ENCODE measurements around the gene SIGMAR1. TPM values are rescaled to one million over a fixed set of nuclear protein-coding genes. Genes with fewer than 3 reads are reported as not detected.

The SIGMAR1 gene
- 10 to 100 TPM; 27.7 to 45.5 TPM for total RNA-seq
- 10 to 100 TPM; 79.5 to 82.3 TPM for polyA plus RNA-seq (ENCODE audit: insufficient read length in 2 of 2)
- long read RNA-seq, donor 1, transcript SIGMAR1-201 (4 exons, 1,656 nt), result major isoform, 29 of 121 reads
- long read RNA-seq, donor 1, partial matches to known transcripts, result 84 of 121 reads
- long read RNA-seq, donor 1, other reads (novel, unspliced or antisense), result 0 of 121 reads
- long read RNA-seq, donor 2, transcript SIGMAR1-201 (4 exons, 1,656 nt), result major isoform, 20 of 34 reads
- long read RNA-seq, donor 2, partial matches to known transcripts, result 12 of 34 reads
- long read RNA-seq, donor 2, other reads (novel, unspliced or antisense), result 0 of 34 reads
- long read RNA-seq, donor 3, transcript SIGMAR1-201 (4 exons, 1,656 nt), result major isoform, 15 of 15 reads
- long read RNA-seq, donor 3, partial matches to known transcripts, result 0 of 15 reads
- long read RNA-seq, donor 3, other reads (novel, unspliced or antisense), result 0 of 15 reads
- long read RNA-seq, donor 4, transcript SIGMAR1-201 (4 exons, 1,656 nt), result major isoform, 22 of 23 reads
- long read RNA-seq, donor 4, partial matches to known transcripts, result 0 of 23 reads
- long read RNA-seq, donor 4, other reads (novel, unspliced or antisense), result 0 of 23 reads

DNA sequence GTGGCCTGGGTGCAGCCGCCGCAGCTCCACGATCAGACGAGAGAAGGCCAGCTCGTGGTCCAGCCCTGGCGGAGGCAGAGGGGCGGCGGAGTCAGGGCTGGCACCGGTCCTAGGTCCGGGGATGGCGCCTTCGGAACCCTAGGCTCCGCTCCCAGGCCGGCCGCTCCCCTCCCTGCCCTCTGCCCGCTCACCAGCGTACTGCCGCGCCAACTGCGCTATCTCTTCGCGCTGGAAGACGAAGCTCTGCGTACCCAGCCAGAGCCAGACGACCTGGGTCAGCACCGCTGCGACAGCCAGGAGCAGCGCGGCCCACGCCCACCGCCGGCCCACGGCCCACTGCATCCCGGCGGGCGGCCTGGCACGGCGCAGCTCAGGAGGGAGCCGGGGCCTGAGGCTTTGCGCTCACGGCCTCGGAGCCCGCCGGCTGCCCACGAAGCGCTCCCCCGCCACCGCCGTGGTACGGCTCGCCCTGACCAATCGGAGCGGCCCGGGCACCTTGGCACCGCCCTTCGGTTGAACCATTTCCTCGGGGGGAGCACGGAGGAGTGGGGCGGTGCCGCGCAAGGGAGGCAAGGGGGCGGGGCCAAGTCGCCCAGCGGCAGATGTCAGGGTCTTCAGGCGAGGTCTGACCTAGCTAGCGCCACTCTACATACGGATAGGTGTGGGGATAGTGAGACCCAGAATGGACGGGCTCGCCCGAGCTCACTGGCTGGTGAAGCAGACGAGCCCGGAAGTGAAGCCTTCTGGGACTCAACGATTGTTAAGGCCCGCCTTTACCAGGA lies at the start of gene SIGMAR1:
TSS of gene SIGMAR1 (minus strand) at position 432 of the 782 bp plus-strand sequence. CDS start at position 342, 90 bp downstream.
- H3K27ac ChIP-seq (ENCODE audit: low read depth, low read length), result peak within 1 kb of the TSS; percentile 87
- H3K4me1 ChIP-seq (ENCODE audit: control insufficient read depth, insufficient read depth, low read length), result peaks cover 34% of the 10 kb centered on the region
- WGBS (ENCODE audit: insufficient coverage), result under 1% methylated on average over 74 of the region's 74 CpGs
- DNase-seq (ENCODE audit: low read depth in 4 of 6, low spot score in 6 of 6), result peak in 5 of 6 donors; percentile 89 to 98 (median 94)
- no peaks in the 10 kb centered on the region for H3K9me3 ChIP-seq (ENCODE audit: control insufficient read depth, insufficient read depth, low read length)
- H3K36me3 ChIP-seq (ENCODE audit: control insufficient read depth, insufficient read depth, low read length), result peaks cover 15% of the 10 kb centered on the region
- H3K27me3 ChIP-seq (ENCODE audit: control insufficient read depth, insufficient read depth, low read length), result no peaks in the 10 kb centered on the region
- peak within 1 kb of the TSS; percentile 67 for H3K4me3 ChIP-seq (ENCODE audit: low read depth, low read length)

DNA sequence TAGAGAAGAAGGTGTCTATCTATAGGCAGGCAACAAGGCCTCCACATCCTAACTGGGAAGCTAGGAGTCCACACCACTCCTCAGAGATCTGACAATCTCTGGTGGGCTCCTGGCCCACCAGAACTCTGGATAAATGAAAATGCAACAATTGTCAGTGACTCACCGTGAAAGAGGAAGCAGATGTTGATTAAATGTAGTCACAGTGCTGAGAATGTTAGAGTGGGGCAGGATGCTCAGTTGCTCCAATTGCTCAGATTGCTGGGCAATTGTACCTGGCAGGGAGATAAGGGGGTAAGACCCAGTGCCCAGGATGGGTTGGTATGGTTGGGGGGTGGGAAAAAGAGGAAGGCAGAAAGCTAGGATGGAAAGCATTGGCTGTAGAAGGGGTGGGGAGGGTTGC lies 49.1 kb upstream of the SIGMAR1 start:
- no peak for DNase-seq (ENCODE audit: low read depth in 4 of 6, low spot score in 6 of 6)

DNA sequence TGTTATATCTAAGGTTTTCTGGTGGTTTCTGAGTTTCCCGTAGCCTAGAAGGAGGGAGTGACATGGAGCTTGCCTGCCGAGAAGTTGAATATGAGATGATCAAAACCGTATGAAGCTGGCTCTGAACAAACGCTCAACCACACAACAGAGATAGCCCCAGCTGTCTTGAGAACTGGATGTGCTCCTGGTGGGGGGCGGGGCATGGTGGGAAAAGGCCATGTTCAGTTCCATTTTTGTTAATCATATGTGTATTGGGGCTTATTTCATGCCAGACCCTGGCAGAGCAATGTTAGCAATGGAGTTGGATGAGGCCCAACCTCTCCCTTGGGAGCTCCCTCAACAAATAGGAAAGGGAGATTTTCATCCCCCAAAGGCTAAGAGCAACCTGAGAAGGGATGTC lies 48.6 kb upstream of the SIGMAR1 start:
- WGBS (ENCODE audit: insufficient coverage), result 95% methylated on average over 3 of the region's 5 CpGs
- Histone ChIP-seq H3K9me3 (ENCODE audit: control insufficient read depth, insufficient read depth, low read length) (no peaks in the 10 kb centered on the region), H3K27ac (ENCODE audit: low read depth, low read length) (no peak overlapping the region), H3K27me3 (ENCODE audit: control insufficient read depth, insufficient read depth, low read length) (no peaks in the 10 kb centered on the region), H3K36me3 (ENCODE audit: control insufficient read depth, insufficient read depth, low read length) (no peaks in the 10 kb centered on the region), H3K4me3 (ENCODE audit: low read depth, low read length) (no peak overlapping the region), H3K4me1 (ENCODE audit: control insufficient read depth, insufficient read depth, low read length) (no peaks in the 10 kb centered on the region)
- DNase-seq (ENCODE audit: low read depth in 4 of 6, low spot score in 6 of 6), result no peak

More for the DNA sequence above, 49.1 kb upstream of the SIGMAR1 start:
- Histone ChIP-seq H3K27me3 (ENCODE audit: control insufficient read depth, insufficient read depth, low read length) (no peaks in the 10 kb centered on the region), H3K4me1 (ENCODE audit: control insufficient read depth, insufficient read depth, low read length) (no peaks in the 10 kb centered on the region), H3K36me3 (ENCODE audit: control insufficient read depth, insufficient read depth, low read length) (no peaks in the 10 kb centered on the region), H3K9me3 (ENCODE audit: control insufficient read depth, insufficient read depth, low read length) (no peaks in the 10 kb centered on the region), H3K27ac (ENCODE audit: low read depth, low read length) (no peak overlapping the region), H3K4me3 (ENCODE audit: low read depth, low read length) (no peak overlapping the region)
- WGBS (ENCODE audit: insufficient coverage), result 75% methylated on average over 1 of the region's 1 CpG

DNA sequence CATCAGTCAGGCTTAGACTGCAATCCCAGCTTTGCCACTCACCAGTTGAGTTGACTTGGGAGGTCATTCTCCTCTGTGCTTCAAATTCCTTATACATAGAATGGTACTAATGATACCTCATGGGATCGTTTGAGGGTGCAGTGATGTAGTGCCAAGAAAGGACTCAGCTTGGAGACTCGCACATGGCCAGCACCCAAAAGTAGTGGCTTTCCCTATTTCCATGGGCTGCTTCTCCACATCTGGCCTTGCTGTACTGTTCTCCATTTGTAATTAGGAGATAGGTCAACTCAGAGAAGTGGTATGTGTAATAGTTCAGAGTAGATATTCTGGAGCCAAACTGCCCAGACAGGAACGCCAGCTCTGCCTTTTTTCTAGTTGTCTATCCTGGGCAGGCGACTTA lies 48.0 kb upstream of the SIGMAR1 start:
- Histone ChIP-seq H3K27ac (ENCODE audit: low read depth, low read length) (no peak overlapping the region), H3K4me3 (ENCODE audit: low read depth, low read length) (no peak overlapping the region), H3K27me3 (ENCODE audit: control insufficient read depth, insufficient read depth, low read length) (no peaks in the 10 kb centered on the region), H3K4me1 (ENCODE audit: control insufficient read depth, insufficient read depth, low read length) (no peaks in the 10 kb centered on the region), H3K36me3 (ENCODE audit: control insufficient read depth, insufficient read depth, low read length) (no peaks in the 10 kb centered on the region), H3K9me3 (ENCODE audit: control insufficient read depth, insufficient read depth, low read length) (no peaks in the 10 kb centered on the region)
- 93% methylated on average over 2 of the region's 4 CpGs for WGBS (ENCODE audit: insufficient coverage)
- no peak for DNase-seq (ENCODE audit: low read depth in 4 of 6, low spot score in 6 of 6)

DNA sequence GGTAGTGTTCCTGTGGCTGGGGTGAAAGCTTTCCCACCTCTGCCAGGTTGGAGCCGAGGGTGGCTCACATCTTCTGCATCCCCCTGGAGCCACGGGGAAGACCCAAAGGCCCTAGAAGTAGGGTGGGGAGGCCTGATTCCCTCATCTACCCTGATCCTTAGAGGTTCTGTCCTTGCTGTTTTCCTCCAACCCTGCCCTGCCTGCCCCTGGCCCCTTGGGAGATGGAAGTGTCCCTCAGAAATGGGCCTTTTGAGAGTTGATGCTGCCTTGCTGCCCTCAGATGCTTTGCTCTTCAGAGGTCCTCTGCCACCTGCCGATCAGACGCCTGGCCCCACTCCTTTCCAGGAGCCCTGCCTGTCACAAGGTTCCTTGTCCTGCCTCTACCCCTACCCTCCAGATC lies 47.2 kb upstream of the SIGMAR1 start:
- 100% methylated on average over 2 of the region's 4 CpGs for WGBS (ENCODE audit: insufficient coverage)
- Histone ChIP-seq H3K4me1 (ENCODE audit: control insufficient read depth, insufficient read depth, low read length) (no peaks in the 10 kb centered on the region), H3K36me3 (ENCODE audit: control insufficient read depth, insufficient read depth, low read length) (no peaks in the 10 kb centered on the region), H3K4me3 (ENCODE audit: low read depth, low read length) (no peak overlapping the region), H3K27ac (ENCODE audit: low read depth, low read length) (no peak overlapping the region), H3K27me3 (ENCODE audit: control insufficient read depth, insufficient read depth, low read length) (no peaks in the 10 kb centered on the region), H3K9me3 (ENCODE audit: control insufficient read depth, insufficient read depth, low read length) (no peaks in the 10 kb centered on the region)
- DNase-seq (ENCODE audit: low read depth in 4 of 6, low spot score in 6 of 6), result no peak

DNA sequence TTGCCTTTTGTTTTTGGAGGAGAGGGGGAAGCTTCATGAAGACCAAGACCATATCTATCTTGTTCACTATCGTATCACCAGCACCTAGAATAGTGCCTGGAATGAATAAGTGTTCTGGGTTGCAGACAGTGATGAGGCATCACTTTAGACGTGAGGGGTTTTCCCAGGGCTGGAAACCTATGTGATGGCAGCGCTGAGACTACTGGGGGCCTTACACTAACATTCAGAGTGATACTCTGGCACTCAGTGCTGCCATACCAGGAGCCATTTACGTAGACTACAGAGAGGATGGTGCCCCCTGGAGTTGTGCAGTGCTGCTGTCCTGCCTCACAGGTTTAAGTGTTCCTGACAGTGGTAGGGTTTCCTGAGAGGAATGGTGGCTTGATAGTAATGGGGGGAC lies 46.6 kb upstream of the SIGMAR1 start:
- no peaks in the 10 kb centered on the region for H3K4me1 ChIP-seq (ENCODE audit: control insufficient read depth, insufficient read depth, low read length)
- 81% methylated on average over 2 of the region's 4 CpGs for WGBS (ENCODE audit: insufficient coverage)
- H3K9me3 ChIP-seq (ENCODE audit: control insufficient read depth, insufficient read depth, low read length), result no peaks in the 10 kb centered on the region
- no peak for DNase-seq (ENCODE audit: low read depth in 4 of 6, low spot score in 6 of 6)
- H3K4me3 ChIP-seq (ENCODE audit: low read depth, low read length), result no peak overlapping the region
- H3K27ac ChIP-seq (ENCODE audit: low read depth, low read length), result no peak overlapping the region
- no peaks in the 10 kb centered on the region for H3K36me3 ChIP-seq (ENCODE audit: control insufficient read depth, insufficient read depth, low read length)
- no peaks in the 10 kb centered on the region for H3K27me3 ChIP-seq (ENCODE audit: control insufficient read depth, insufficient read depth, low read length)

DNA sequence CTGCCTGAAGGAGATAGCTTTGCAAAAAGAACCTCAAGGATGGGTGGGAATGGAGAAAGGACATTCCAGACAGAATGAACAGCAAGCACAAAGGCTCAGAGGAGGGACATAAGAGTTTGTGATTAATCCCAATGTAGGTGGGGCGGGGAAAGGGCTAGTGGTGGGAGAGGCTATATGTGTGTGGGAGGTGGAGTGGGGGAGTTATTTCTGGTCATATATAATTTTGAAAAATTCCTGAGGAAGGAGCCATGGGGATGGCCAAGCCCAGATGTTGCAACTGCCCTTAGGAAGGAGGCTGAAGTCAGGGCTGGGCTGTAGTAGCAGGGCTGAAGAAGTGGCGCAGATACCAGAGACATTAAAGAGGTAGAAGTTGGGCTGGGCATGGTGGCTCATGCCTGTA lies 38.3 kb upstream of the SIGMAR1 start:
- Histone ChIP-seq H3K27ac (ENCODE audit: low read depth, low read length) (no peak overlapping the region), H3K36me3 (ENCODE audit: control insufficient read depth, insufficient read depth, low read length) (no peaks in the 10 kb centered on the region), H3K27me3 (ENCODE audit: control insufficient read depth, insufficient read depth, low read length) (no peaks in the 10 kb centered on the region), H3K4me1 (ENCODE audit: control insufficient read depth, insufficient read depth, low read length) (no peaks in the 10 kb centered on the region), H3K4me3 (ENCODE audit: low read depth, low read length) (no peak overlapping the region), H3K9me3 (ENCODE audit: control insufficient read depth, insufficient read depth, low read length) (no peaks in the 10 kb centered on the region)
- 100% methylated on average over 2 of the region's 2 CpGs for WGBS (ENCODE audit: insufficient coverage)
- DNase-seq (ENCODE audit: low read depth in 4 of 6, low spot score in 6 of 6), result no peak

DNA sequence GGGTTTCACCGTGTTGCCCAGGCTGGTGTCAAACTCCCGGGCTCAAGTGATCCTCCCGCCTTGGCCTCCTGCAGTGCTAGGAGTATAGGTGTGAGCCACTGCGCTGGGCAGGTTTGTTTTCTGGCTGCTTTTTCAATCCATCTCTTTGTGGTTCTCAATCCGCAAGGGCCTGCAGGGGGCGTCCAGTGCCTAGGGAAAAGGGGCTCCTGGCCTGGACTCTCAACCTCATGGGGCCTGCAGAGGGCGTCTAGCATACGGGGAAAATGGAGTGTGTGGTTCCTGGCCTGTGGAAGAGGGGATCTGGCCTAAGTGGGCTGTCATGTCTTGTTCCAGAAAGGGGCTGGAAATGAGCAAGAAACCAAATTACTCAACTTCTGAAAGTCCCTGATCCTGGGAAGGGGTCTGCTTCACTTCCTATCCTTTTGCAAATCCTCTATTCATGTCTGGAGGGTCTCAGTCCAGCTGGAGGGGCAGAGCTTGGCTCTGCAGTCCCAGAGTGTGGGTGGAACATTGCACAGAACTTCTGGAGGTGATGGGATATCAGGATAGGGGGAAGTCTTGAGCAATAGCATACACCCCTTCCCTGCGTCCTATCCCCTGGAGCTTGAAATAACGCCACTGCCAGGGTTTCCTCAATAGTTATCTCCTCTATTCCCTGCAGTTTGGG lies 37.6 kb upstream of the SIGMAR1 start:
- no peaks in the 10 kb centered on the region for H3K9me3 ChIP-seq (ENCODE audit: control insufficient read depth, insufficient read depth, low read length)
- no peaks in the 10 kb centered on the region for H3K27me3 ChIP-seq (ENCODE audit: control insufficient read depth, insufficient read depth, low read length)
- H3K27ac ChIP-seq (ENCODE audit: low read depth, low read length), result no peak overlapping the region
- no peak overlapping the region for H3K4me3 ChIP-seq (ENCODE audit: low read depth, low read length)
- no peaks in the 10 kb centered on the region for H3K4me1 ChIP-seq (ENCODE audit: control insufficient read depth, insufficient read depth, low read length)
- DNase-seq (ENCODE audit: low read depth in 4 of 6, low spot score in 6 of 6), result peak in 2 of 6 donors; percentile 49 to 77
- H3K36me3 ChIP-seq (ENCODE audit: control insufficient read depth, insufficient read depth, low read length), result no peaks in the 10 kb centered on the region
- 14% methylated on average over 8 of the region's 10 CpGs for WGBS (ENCODE audit: insufficient coverage)

DNA sequence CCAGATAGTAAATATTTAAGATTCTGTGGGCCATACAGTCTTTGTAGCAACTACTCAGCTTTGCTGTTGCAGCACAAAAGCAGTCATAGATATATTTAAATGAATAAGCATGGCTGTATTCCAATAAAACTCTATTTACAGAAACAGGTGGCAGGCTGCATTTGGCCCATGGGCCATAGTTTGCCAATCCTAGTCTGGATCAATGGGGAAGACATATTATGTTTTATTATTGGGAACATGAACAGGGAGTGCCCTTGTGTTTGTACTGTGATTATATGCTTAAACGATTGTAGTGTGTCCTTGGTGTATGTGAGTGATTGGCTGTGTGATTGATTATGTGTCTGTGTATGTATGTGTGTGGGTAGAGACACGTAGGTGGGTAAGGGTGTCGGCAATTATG lies 36.9 kb upstream of the SIGMAR1 start:
- Histone ChIP-seq H3K27ac (ENCODE audit: low read depth, low read length) (no peak overlapping the region), H3K9me3 (ENCODE audit: control insufficient read depth, insufficient read depth, low read length) (no peaks in the 10 kb centered on the region), H3K36me3 (ENCODE audit: control insufficient read depth, insufficient read depth, low read length) (no peaks in the 10 kb centered on the region), H3K4me1 (ENCODE audit: control insufficient read depth, insufficient read depth, low read length) (no peaks in the 10 kb centered on the region), H3K4me3 (ENCODE audit: low read depth, low read length) (no peak overlapping the region), H3K27me3 (ENCODE audit: control insufficient read depth, insufficient read depth, low read length) (no peaks in the 10 kb centered on the region)
- no peak for DNase-seq (ENCODE audit: low read depth in 4 of 6, low spot score in 6 of 6)
- WGBS (ENCODE audit: insufficient coverage), result 60% methylated on average over 1 of the region's 3 CpGs

Data from spinal cord (tissue), 10 donors.